IPS-18a (cell line): ENCODE results near the gene NOL4L.

Source experiments
- H3K27ac ChIP-seq: one replicate; pipeline ENCODE4 v1.5.1; 2013; ENCODE audit warnings: low read length
- H3K27me3 ChIP-seq: one replicate; pipeline ENCODE4 v1.6.1; 2013; ENCODE audit warnings: mild to moderate bottlenecking, low read length; ENCODE audit not compliant: control insufficient read depth, insufficient read depth
- H3K36me3 ChIP-seq: one replicate; pipeline ENCODE4 v1.6.1; 2013; ENCODE audit warnings: low read depth, low read length; ENCODE audit not compliant: control insufficient read depth
- H3K4me1 ChIP-seq: one replicate; pipeline ENCODE4 v1.6.1; 2013; ENCODE audit warnings: low read depth, low read length; ENCODE audit not compliant: control insufficient read depth
- H3K4me3 ChIP-seq: one replicate; pipeline ENCODE4 v1.5.1; 2013; ENCODE audit warnings: low read length
- H3K9ac ChIP-seq: one replicate; pipeline ENCODE4 v1.6.1; 2013; ENCODE audit warnings: mild to moderate bottlenecking, low read length, moderate library complexity
- H3K9me3 ChIP-seq: one replicate; pipeline ENCODE4 v1.6.1; 2013; ENCODE audit warnings: low read depth, low read length; ENCODE audit not compliant: control insufficient read depth

Gene NOL4L

GRCh38 chr20:32478576-32478975 lies 106.6 kb downstream of the NOL4L start:
- peaks cover 29% of the 10 kb centered on the region for H3K4me1 ChIP-seq
- H3K27me3 ChIP-seq, result no peaks in the 10 kb centered on the region
- no peak overlapping the region for H3K27ac ChIP-seq
- no peak overlapping the region for H3K9ac ChIP-seq
- H3K4me3 ChIP-seq, result no peak overlapping the region
- no peaks in the 10 kb centered on the region for H3K9me3 ChIP-seq
- H3K36me3 ChIP-seq, result no peaks in the 10 kb centered on the region

- Histone ChIP-seq H3K27ac (no peak overlapping the region), H3K4me3 (no peak overlapping the region), H3K9ac (no peak overlapping the region), H3K9me3 (no peaks in the 10 kb centered on the region), H3K36me3 (no peaks in the 10 kb centered on the region), H3K27me3 (no peaks in the 10 kb centered on the region), H3K4me1 (peaks cover 29% of the 10 kb centered on the region)
These were observed 107.3 kb downstream of the NOL4L start for GRCh38 chr20:32477594-32478512.

- no peak overlapping the region for H3K27ac ChIP-seq
- no peaks in the 10 kb centered on the region for H3K27me3 ChIP-seq
- no peak overlapping the region for H3K9ac ChIP-seq
- H3K36me3 ChIP-seq, result no peaks in the 10 kb centered on the region
- H3K4me1 ChIP-seq, result peaks cover 29% of the 10 kb centered on the region
- no peak overlapping the region for H3K4me3 ChIP-seq
- H3K9me3 ChIP-seq, result no peaks in the 10 kb centered on the region
These were observed 108.2 kb downstream of the NOL4L start for GRCh38 chr20:32476684-32477593.

GRCh38 chr20:32474967-32475811 lies 109.9 kb downstream of the NOL4L start:
- Histone ChIP-seq H3K27me3 (no peaks in the 10 kb centered on the region), H3K36me3 (no peaks in the 10 kb centered on the region), H3K9ac (no peak overlapping the region), H3K27ac (no peak overlapping the region), H3K4me1 (peaks cover 15% of the 10 kb centered on the region), H3K9me3 (no peaks in the 10 kb centered on the region), H3K4me3 (peak overlapping the region; percentile 28)

- no peaks in the 10 kb centered on the region for H3K9me3 ChIP-seq
- H3K27me3 ChIP-seq, result no peaks in the 10 kb centered on the region
- H3K27ac ChIP-seq, result no peak overlapping the region
- no peak overlapping the region for H3K4me3 ChIP-seq
- peaks cover 11% of the 10 kb centered on the region for H3K4me1 ChIP-seq
- H3K9ac ChIP-seq, result no peak overlapping the region
- no peaks in the 10 kb centered on the region for H3K36me3 ChIP-seq
These were observed 110.5 kb downstream of the NOL4L start for GRCh38 chr20:32474717-32474966.

GRCh38 chr20:32474009-32474716 lies 111.0 kb downstream of the NOL4L start:
- Histone ChIP-seq H3K9me3 (no peaks in the 10 kb centered on the region), H3K27ac (no peak overlapping the region), H3K27me3 (no peaks in the 10 kb centered on the region), H3K4me1 (peaks cover 11% of the 10 kb centered on the region), H3K36me3 (no peaks in the 10 kb centered on the region), H3K4me3 (no peak overlapping the region), H3K9ac (no peak overlapping the region)

- peaks cover 11% of the 10 kb centered on the region for H3K4me1 ChIP-seq
- no peak overlapping the region for H3K9ac ChIP-seq
- H3K4me3 ChIP-seq, result no peak overlapping the region
- no peaks in the 10 kb centered on the region for H3K9me3 ChIP-seq
- H3K27me3 ChIP-seq, result no peaks in the 10 kb centered on the region
- no peaks in the 10 kb centered on the region for H3K36me3 ChIP-seq
- no peak overlapping the region for H3K27ac ChIP-seq
These were observed 111.7 kb downstream of the NOL4L start for GRCh38 chr20:32473231-32474008.

GRCh38 chr20:32472581-32473207 lies 112.4 kb downstream of the NOL4L start:
- Histone ChIP-seq H3K9ac (no peak overlapping the region), H3K36me3 (no peaks in the 10 kb centered on the region), H3K9me3 (no peaks in the 10 kb centered on the region), H3K4me1 (peaks cover 11% of the 10 kb centered on the region), H3K27ac (no peak overlapping the region), H3K4me3 (no peak overlapping the region), H3K27me3 (no peaks in the 10 kb centered on the region)

- H3K9me3 ChIP-seq, result no peaks in the 10 kb centered on the region
- peaks cover 5% of the 10 kb centered on the region for H3K4me1 ChIP-seq
- H3K27ac ChIP-seq, result no peak overlapping the region
- H3K9ac ChIP-seq, result no peak overlapping the region
- H3K4me3 ChIP-seq, result no peak overlapping the region
- H3K27me3 ChIP-seq, result no peaks in the 10 kb centered on the region
- H3K36me3 ChIP-seq, result no peaks in the 10 kb centered on the region
These were observed 114.2 kb downstream of the NOL4L start for GRCh38 chr20:32470940-32471339.
